H1 (cell line): ENCODE results near the gene PDYN. TPM values are rescaled to one million over a fixed set of nuclear protein-coding genes. Genes with fewer than 3 reads are reported as not detected.

Experiments used
- CTCF ChIA-PET: fragments of 300-600 bp; sonication (Branson Sonifier 250); formaldehyde crosslinking; loops from one replicate; lab custom pipeline; 2021; ENCODE audit not compliant: partially characterized antibody; lab: Charles Lee
- POLR2A ChIA-PET: fragments of 300-600 bp; sonication (Branson Sonifier 250); formaldehyde crosslinking; loops from one replicate; lab custom pipeline; 2021; ENCODE audit warnings: inconsistent platforms; ENCODE audit not compliant: partially characterized antibody; lab: Charles Lee
- DNase-seq, 2 experiments: peaks; one replicate each; pipeline versions ENCODE4 v3.0.0 to v3.0.0-alpha.2; 2010 to 2022; ENCODE audit warnings: low spot score in 2 of 2, low read depth in 1 of 2, mixed read lengths in 1 of 2
- FAIRE-seq: peaks from 2 replicates; lab custom pipeline; 2011; peaks lifted over from hg19 to GRCh38; lab: Jason Lieb, UNC
- H2AFZ ChIP-seq: 2 replicates; pipeline ENCODE4 v1.8.1; 2012; ENCODE audit warnings: low read length, inconsistent platforms
- H2AK5ac ChIP-seq: 2 replicates; pipeline ENCODE4 v1.6.1; 2013; ENCODE audit warnings: low read depth, low read length
- H2BK120ac ChIP-seq: replicated peaks from 2 replicates; pipeline ENCODE3; 2013; ENCODE audit warnings: low read depth, low read length, inconsistent platforms
- H2BK12ac ChIP-seq: 2 replicates; pipeline ENCODE4 v1.6.1; 2013; ENCODE audit warnings: low read depth, low read length
- H2BK15ac ChIP-seq: 2 replicates; pipeline ENCODE4 v1.6.1; 2013; ENCODE audit warnings: low read length
- H2BK20ac ChIP-seq: 2 replicates; pipeline ENCODE4 v1.6.1; 2013; ENCODE audit warnings: low read length
- H2BK5ac ChIP-seq: 2 replicates; pipeline ENCODE4 v1.6.1; 2013; ENCODE audit warnings: low read depth, low read length
- H3K14ac ChIP-seq: 2 replicates; pipeline ENCODE4 v1.6.1; 2013; ENCODE audit warnings: inconsistent platforms; ENCODE audit not compliant: insufficient read length
- H3K18ac ChIP-seq: 2 replicates; pipeline ENCODE4 v1.6.1; 2013; ENCODE audit warnings: low read length; ENCODE audit errors: extremely low read depth
- H3K23ac ChIP-seq: 2 replicates; pipeline ENCODE4 v1.6.1; 2013; ENCODE audit warnings: inconsistent platforms; ENCODE audit not compliant: insufficient read length
- H3K23me2 ChIP-seq: 2 replicates; pipeline ENCODE4 v1.6.1; 2013; ENCODE audit warnings: low read depth, low read length
- H3K27ac ChIP-seq: 2 replicates; pipeline ENCODE4 v1.6.1; 2011; ENCODE audit warnings: low read depth, low read length, inconsistent platforms
- H3K27me3 ChIP-seq, 4 experiments: replicated peaks in 1 of 4; 1 replicate in 1 of 4; 2 replicates in 3 of 4; pipeline versions ENCODE4 v1.6.1 to v1.8.1; 2011 to 2013; ENCODE audit warnings: low read length in 3 of 4, mild to moderate bottlenecking in 3 of 4, inconsistent platforms in 2 of 4, mixed read lengths in 2 of 4, moderate library complexity in 1 of 4; ENCODE audit not compliant: control insufficient read depth in 3 of 4, insufficient read depth in 3 of 4; ENCODE audit errors: extremely low read depth in 1 of 4
- H3K36me3 ChIP-seq, 4 experiments: 2 replicates each; pipeline versions ENCODE4 v1.6.1 to v1.8.1; 2011 to 2013; ENCODE audit warnings: mild to moderate bottlenecking in 4 of 4, low read length in 3 of 4, moderate library complexity in 2 of 4, control low read depth in 1 of 4, inconsistent platforms in 1 of 4; ENCODE audit not compliant: insufficient read depth in 4 of 4, control insufficient read depth in 2 of 4
- H3K4ac ChIP-seq: replicated peaks from 2 replicates; pipeline ENCODE3; 2013; ENCODE audit warnings: low read length, low read depth, mixed read lengths, inconsistent platforms; ENCODE audit not compliant: insufficient read length
- H3K4me1 ChIP-seq, 4 experiments: replicated peaks in 1 of 4; 1 replicate in 1 of 4; 2 replicates in 3 of 4; pipeline versions ENCODE4 v1.6.1 to v1.8.1; 2011 to 2013; ENCODE audit warnings: low read length in 3 of 4, inconsistent platforms in 2 of 4, mixed read lengths in 1 of 4; ENCODE audit not compliant: insufficient read depth in 4 of 4, control insufficient read depth in 3 of 4
- H3K4me2 ChIP-seq, 2 experiments: 2 replicates each; pipeline versions ENCODE4 v1.6.1 to v1.8.1; 2011 to 2013; ENCODE audit warnings: low read depth in 2 of 2, low read length in 2 of 2, control low read depth in 1 of 2, inconsistent platforms in 1 of 2, mild to moderate bottlenecking in 1 of 2; ENCODE audit not compliant: insufficient read depth in 1 of 2
- H3K4me3 ChIP-seq, 4 experiments: fragments of 200-600, 300-600 bp in 1 of 4; sonication (generic), shearing (Covaris generic), sonication (Bioruptor Twin) in 1 of 4; 2 replicates each; pipeline versions ENCODE4 v1.5.1 to v1.8.1; 2011 to 2016; ENCODE audit warnings: low read length in 4 of 4, low read depth in 3 of 4, control low read depth in 2 of 4, inconsistent platforms in 2 of 4, mild to moderate bottlenecking in 2 of 4, mixed read lengths in 1 of 4, moderate library complexity in 1 of 4; ENCODE audit not compliant: insufficient read depth in 2 of 4; ENCODE audit errors: extremely low read depth in 1 of 4
- H3K56ac ChIP-seq: replicated peaks from 2 replicates; pipeline ENCODE3; 2013; ENCODE audit warnings: low read depth, mild to moderate bottlenecking, mixed read lengths, low read length, inconsistent platforms; ENCODE audit not compliant: insufficient read length
- H3K79me1 ChIP-seq: 2 replicates; pipeline ENCODE4 v1.6.1; 2013; ENCODE audit warnings: low read depth, low read length, control low read depth
- H3K79me2 ChIP-seq, 2 experiments: 2 replicates each; pipeline versions ENCODE4 v1.6.1 to v1.8.1; 2012 to 2013; ENCODE audit warnings: low read length in 2 of 2, mild to moderate bottlenecking in 2 of 2, inconsistent platforms in 1 of 2; ENCODE audit not compliant: insufficient read depth in 2 of 2, control insufficient read depth in 1 of 2
- H3K9ac ChIP-seq, 4 experiments: replicated peaks in 1 of 4; 1 replicate in 1 of 4; 2 replicates in 3 of 4; pipeline versions ENCODE4 v1.6.1 to v1.8.1; 2011 to 2013; ENCODE audit warnings: low read depth in 3 of 4, low read length in 3 of 4, control low read depth in 2 of 4, mild to moderate bottlenecking in 2 of 4, moderate library complexity in 2 of 4, inconsistent platforms in 1 of 4; ENCODE audit errors: extremely low read depth in 1 of 4
- H3K9me3 ChIP-seq, 2 experiments: 2 replicates each; pipeline versions ENCODE4 v1.6.1 to v1.8.1; 2012 to 2013; ENCODE audit warnings: mild to moderate bottlenecking in 2 of 2, moderate library complexity in 2 of 2, control low read depth in 1 of 2, inconsistent platforms in 1 of 2, low read depth in 1 of 2, low read length in 1 of 2, mixed read lengths in 1 of 2; ENCODE audit not compliant: insufficient read depth in 2 of 2
- H4K20me1 ChIP-seq, 2 experiments: replicated peaks in 1 of 2; 2 replicates each; pipeline versions ENCODE3 to v1.8.1; 2011 to 2013; ENCODE audit warnings: inconsistent platforms in 2 of 2, low read length in 2 of 2, mild to moderate bottlenecking in 1 of 2; ENCODE audit not compliant: insufficient read depth in 2 of 2, control insufficient read depth in 1 of 2
- H4K5ac ChIP-seq: 2 replicates; pipeline ENCODE4 v1.6.1; 2013; ENCODE audit warnings: low read length, low read depth, mixed read lengths, inconsistent platforms; ENCODE audit not compliant: insufficient read length
- H4K8ac ChIP-seq: 2 replicates; pipeline ENCODE4 v1.8.0; 2013; ENCODE audit warnings: mild to moderate bottlenecking, moderate library complexity, low read length, inconsistent platforms; ENCODE audit not compliant: insufficient read depth; ENCODE audit errors: extremely low read depth
- H4K91ac ChIP-seq: replicated peaks from 2 replicates; pipeline ENCODE3; 2013; ENCODE audit warnings: low read length, mixed read lengths, inconsistent platforms; ENCODE audit not compliant: insufficient read length
- E2F6 ChIP-seq: IDR thresholded peaks from 2 replicates; pipeline ENCODE4 v1.6.1; 2012; ENCODE audit warnings: inconsistent platforms
- GTF2F1 ChIP-seq: IDR thresholded peaks from 2 replicates; pipeline ENCODE4 v1.6.1; 2012; ENCODE audit warnings: low read depth, low read length, improper control_type of control experiment, borderline replicate concordance
- KDM1A ChIP-seq: fragments of 200-600, 300-600 bp; sonication (generic); IDR thresholded peaks from 2 replicates; pipeline ENCODE4 v1.7.1; 2016; ENCODE audit warnings: mild to moderate bottlenecking, low read length, borderline replicate concordance
- KDM5A ChIP-seq: fragments of 200-600 bp; IDR thresholded peaks from 2 replicates; pipeline ENCODE4 v1.7.1; 2012; ENCODE audit warnings: mild to moderate bottlenecking, low read length, inconsistent platforms, mixed read lengths
- POU5F1 ChIP-seq: IDR thresholded peaks from 2 replicates; pipeline ENCODE4 v1.6.1; 2011; ENCODE audit warnings: low read depth, mild to moderate bottlenecking, low read length, moderate library complexity
- SP1 ChIP-seq: IDR thresholded peaks from 2 replicates; pipeline ENCODE4 v1.6.1; 2011; ENCODE audit warnings: low read depth, low read length
- TCF12 ChIP-seq: IDR thresholded peaks from 2 replicates; pipeline ENCODE4 v1.6.1; 2011; ENCODE audit warnings: low read depth, mild to moderate bottlenecking, low read length
- WGBS, 2 experiments: shearing (Covaris generic) in 1 of 2; methylation state at CpG; one replicate each; pipeline versions ENCODE4 v1.1.6 to v1.1.7; 2013 to 2015; ENCODE audit warnings: low lambda C conversion rate in 2 of 2, mixed read lengths in 2 of 2, inconsistent platforms in 1 of 2, low coverage in 1 of 2, missing lambda C conversion rate in 1 of 2; ENCODE audit not compliant: insufficient replicate concordance in 2 of 2, insufficient coverage in 1 of 2, insufficient read length in 1 of 2; ENCODE audit errors: extremely low coverage in 1 of 2, missing lambda C conversion rate in 1 of 2; 5-methylcytosine and 5-hydroxymethylcytosine counted together
- polyA plus RNA-seq, 7 experiments: library from polyadenylated mRNA; depleted of rRNA in 3 of 7; stranded (reverse) in 5 of 7; unstranded in 2 of 7; fragments of >200 nt in 5 of 7; fragments of 200-250 nt in 2 of 7; gene quantifications; 1 replicate in 5 of 7; 2 replicates in 1 of 7; 4 replicates in 1 of 7; pipeline versions ENCODE4 v1.2.1 to v1.2.3, GENCODE V29; 2011 to 2013; ENCODE audit warnings: missing spikeins in 2 of 7, mixed read lengths in 2 of 7
- total RNA-seq: library from RNA; stranded (reverse); fragmentation: NEBNext Ultra II Directional; extraction: Animal tissue kit (Norgen Biotek cat#: 25700); gene quantifications from 2 replicates; pipeline ENCODE4 v1.2.1, GENCODE V29; 2021

Gene PDYN
- total and polyA plus RNA-seq, 2 of the 8 experiments (the other 6 are each of a cell fraction or from before 2014, with no cell fraction given): 0.54 to 0.60 TPM

GRCh38 chr20:1932971-1933370, 60.9 kb downstream of the PDYN start:
- 91% methylated on average over 2 of the region's 2 CpGs; no CpG with 5 or more reads in 1 of the 2 experiments for WGBS, 2 experiments
- CTCF ChIA-PET: no interaction called here

More at GRCh38 chr20:1932971-1933370, 60.9 kb downstream of the PDYN start:
- TF ChIP-seq SP1 (no peak), KDM1A (peak; percentile 45; the same call in 1 of the 2 replicates), TCF12 (no peak), GTF2F1 (no peak), POU5F1 (no peak), KDM5A (no peak), E2F6 (no peak)
- no peak overlapping the region for H4K91ac ChIP-seq
- no peaks in the 10 kb centered on the region for H3K9me3 ChIP-seq
- DNase-seq (no peak), FAIRE-seq (no peak)
- no peak overlapping the region for H3K4me3 ChIP-seq
- H3K14ac ChIP-seq: no peak overlapping the region
- H2BK20ac ChIP-seq: no peak overlapping the region
- H3K27ac ChIP-seq: no peak overlapping the region
- no peaks in the 10 kb centered on the region for H3K79me1 ChIP-seq
- POLR2A ChIA-PET: interaction anchor here (1.1 kb wide), 1 partner anchor 27 kb away, joined by 3 read pairs; no protein-coding TSS in a partner anchor
- no peak overlapping the region for H3K56ac ChIP-seq
- no peak overlapping the region for H4K8ac ChIP-seq
- H3K23ac ChIP-seq: no peak overlapping the region
- no peak overlapping the region for H3K9ac ChIP-seq
- H3K27me3 ChIP-seq: no peaks in the 10 kb centered on the region
- H4K5ac ChIP-seq: no peak overlapping the region
- no peak overlapping the region for H3K4me2 ChIP-seq
- H3K4me1 ChIP-seq: peaks cover 0 to 6% (median 2%) of the 10 kb centered on the region in 4 experiments; a peak in 4 of 7 replicates
- H3K18ac ChIP-seq: no peak overlapping the region
- no peak overlapping the region for H2AFZ ChIP-seq
- H2AK5ac ChIP-seq: no peak overlapping the region
- no peak overlapping the region for H2BK12ac ChIP-seq
- no peaks in the 10 kb centered on the region for H3K36me3 ChIP-seq
- no peaks in the 10 kb centered on the region for H3K23me2 ChIP-seq
- no peak overlapping the region for H3K4ac ChIP-seq
- H2BK15ac ChIP-seq: no peak overlapping the region
- H2BK120ac ChIP-seq: no peak overlapping the region
- H2BK5ac ChIP-seq: no peak overlapping the region
- H4K20me1 ChIP-seq: no peaks in the 10 kb centered on the region
- H3K79me2 ChIP-seq: no peaks in the 10 kb centered on the region
